ENCODE measurements around the gene CFAP161. TPM values are rescaled to one million over a fixed set of nuclear protein-coding genes. Genes with fewer than 3 reads are reported as not detected.

CFAP161 gene
- total RNA-seq, 5 donors from 2014 or later (not counting 1 experiment from before 2014, with no cell fraction given): 0.35 TPM; not detected in 4

DNA sequence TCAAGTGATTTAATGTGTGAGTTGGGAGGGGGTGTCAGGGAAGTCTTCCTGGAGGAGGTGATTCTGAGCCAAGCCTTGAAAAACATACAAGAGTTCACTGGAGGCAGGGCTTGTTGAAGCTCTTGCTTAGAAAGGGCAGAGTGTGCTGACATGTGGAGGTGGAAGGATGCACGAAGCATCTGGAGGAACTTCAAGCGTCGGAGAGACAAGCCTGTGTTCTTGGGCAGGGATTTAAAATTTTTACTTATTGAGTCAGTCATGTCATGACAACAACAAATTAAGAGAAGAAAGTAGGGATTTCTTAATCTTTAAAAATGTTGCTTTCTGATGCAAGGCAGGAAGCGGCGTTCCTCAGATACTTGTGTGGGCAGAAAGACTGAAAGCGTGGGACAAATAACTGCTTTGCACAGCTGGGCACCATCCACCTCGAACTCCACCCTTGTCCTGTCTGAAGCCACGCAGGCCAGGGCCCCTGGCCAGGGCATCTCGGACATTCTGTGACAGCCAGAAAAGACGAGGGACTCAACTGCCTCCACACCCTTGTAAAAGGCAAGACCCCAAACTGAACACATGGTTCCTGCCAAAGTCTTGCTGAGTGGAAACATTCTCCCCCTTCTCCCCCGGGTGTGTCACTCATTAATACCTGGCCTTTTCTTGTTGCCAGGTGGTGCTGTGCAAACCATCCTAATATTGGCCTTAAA is 55.7 kb downstream of the CFAP161 start:
- H3K27me3 Mint-ChIP-seq: peaks cover 8 to 30% of the 10 kb centered on the region in 2 donors
- no peak for DNase-seq
- no peak overlapping the region for H3K27ac Mint-ChIP-seq
- H3K4me3 ChIP-seq (ENCODE audit: control insufficient read depth in 1 of 2, extremely low read depth in 1 of 2, low read length in 1 of 2): no peak overlapping the region
- no peaks in the 10 kb centered on the region for H3K9me3 Mint-ChIP-seq
- H3K9me3 ChIP-seq: no peaks in the 10 kb centered on the region
- H3K4me1 ChIP-seq (ENCODE audit: control insufficient read depth in 1 of 2, extremely low read depth in 1 of 2, insufficient read depth in 2 of 2, low read length in 2 of 2): no peaks in the 10 kb centered on the region
- no peak for ATAC-seq (replicated peaks in 1 of 4)
- H3K27ac ChIP-seq (ENCODE audit: low read length): no peak overlapping the region
- H3K27me3 ChIP-seq (replicated peaks in 1 of 2; ENCODE audit: control insufficient read depth in 2 of 2, extremely low read depth in 1 of 2, insufficient read depth in 2 of 2, low read length in 1 of 2): peaks cover 0 to 14% of the 10 kb centered on the region in 2 experiments
- POLR2A ChIA-PET: no interaction called here
- H3K36me3 Mint-ChIP-seq: no peaks in the 10 kb centered on the region
- H3K4me1 Mint-ChIP-seq: peaks cover 0 to 11% (median 0%) of the 10 kb centered on the region in 3 donors
- 66% methylated on average over 7 of the region's 11 CpGs for WGBS (ENCODE audit: insufficient coverage)
- CTCF ChIA-PET: no interaction called here
- H3K4me3 Mint-ChIP-seq: no peak overlapping the region
- H3K36me3 ChIP-seq (ENCODE audit: control insufficient read depth in 2 of 2, extremely low read depth in 1 of 2, insufficient read depth in 1 of 2, low read length in 1 of 2): no peaks in the 10 kb centered on the region

DNA sequence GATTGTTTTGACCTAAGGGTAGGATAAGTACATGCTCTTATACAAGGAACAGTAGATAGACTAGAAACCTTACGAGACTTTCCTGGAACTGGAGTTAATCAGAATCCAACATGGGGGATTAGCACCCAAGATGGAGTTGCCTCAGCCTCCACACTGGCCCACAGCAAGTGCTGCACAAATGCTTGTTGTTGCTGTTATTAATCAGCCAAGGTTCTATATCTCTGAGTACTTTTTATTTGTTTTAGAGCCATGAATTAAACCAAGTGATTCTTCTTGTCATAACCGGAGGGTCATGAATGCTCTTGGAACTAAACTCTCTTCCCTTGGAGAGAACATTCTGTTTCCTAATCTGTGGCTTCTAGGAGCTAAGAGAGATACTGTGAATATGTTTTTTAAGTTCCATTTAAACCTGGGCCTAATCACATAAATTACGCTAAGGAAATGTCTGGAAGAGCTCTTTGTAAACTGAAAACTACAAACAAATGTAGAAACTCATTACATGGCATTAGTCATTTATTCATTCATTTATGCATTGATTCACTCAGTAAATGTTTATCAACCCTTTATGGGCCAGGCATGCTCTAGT is 56.9 kb downstream of the CFAP161 start:
- ChIA-PET POLR2A (no interaction called here), CTCF (no interaction called here)
- H3K36me3 ChIP-seq (ENCODE audit: control insufficient read depth in 2 of 2, extremely low read depth in 1 of 2, insufficient read depth in 1 of 2, low read length in 1 of 2): no peaks in the 10 kb centered on the region
- H3K4me1 ChIP-seq (ENCODE audit: control insufficient read depth in 1 of 2, extremely low read depth in 1 of 2, insufficient read depth in 2 of 2, low read length in 2 of 2): no peaks in the 10 kb centered on the region
- Mint-ChIP-seq H3K4me1 (peaks cover 0 to 5% (median 0%) of the 10 kb centered on the region in 3 donors), H3K4me3 (no peak overlapping the region), H3K36me3 (no peaks in the 10 kb centered on the region), H3K9me3 (no peaks in the 10 kb centered on the region), H3K27me3 (peaks cover 6 to 25% of the 10 kb centered on the region in 2 donors), H3K27ac (no peak overlapping the region)
- no peaks in the 10 kb centered on the region for H3K9me3 ChIP-seq
- H3K27ac ChIP-seq (ENCODE audit: low read length): no peak overlapping the region
- ATAC-seq (replicated peaks in 1 of 4) (no peak), DNase-seq (no peak)
- H3K27me3 ChIP-seq (replicated peaks in 1 of 2; ENCODE audit: control insufficient read depth in 2 of 2, extremely low read depth in 1 of 2, insufficient read depth in 2 of 2, low read length in 1 of 2): peaks cover 0 to 20% of the 10 kb centered on the region in 2 experiments
- no peak overlapping the region for H3K4me3 ChIP-seq (ENCODE audit: control insufficient read depth in 1 of 2, extremely low read depth in 1 of 2, low read length in 1 of 2)
- WGBS (ENCODE audit: insufficient coverage): 100% methylated on average over 1 of the region's 3 CpGs

DNA sequence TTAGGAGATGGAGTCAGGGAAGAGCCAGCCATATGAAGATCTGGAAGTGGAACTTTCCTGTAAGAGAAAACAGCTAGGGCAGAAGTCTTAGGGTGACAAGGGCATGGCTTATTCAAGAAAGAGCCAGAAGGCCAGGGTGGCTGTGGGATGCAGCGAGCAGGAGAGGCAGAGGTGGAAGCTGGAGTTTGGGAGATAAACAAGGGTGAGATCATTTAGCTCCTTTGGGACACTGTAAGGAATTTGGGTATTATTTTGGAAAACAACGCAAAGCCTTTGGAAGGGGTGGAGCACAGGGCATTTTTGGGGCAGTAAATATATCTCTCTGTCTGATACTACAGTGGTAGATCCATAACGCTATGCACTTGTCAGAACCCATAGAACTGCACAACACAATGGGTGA is 57.6 kb downstream of the CFAP161 start:
- Histone ChIP-seq H3K4me3 (ENCODE audit: control insufficient read depth in 1 of 2, extremely low read depth in 1 of 2, low read length in 1 of 2) (no peak overlapping the region), H3K9me3 (no peaks in the 10 kb centered on the region), H3K4me1 (ENCODE audit: control insufficient read depth in 1 of 2, extremely low read depth in 1 of 2, insufficient read depth in 2 of 2, low read length in 2 of 2) (no peaks in the 10 kb centered on the region), H3K27me3 (replicated peaks in 1 of 2; ENCODE audit: control insufficient read depth in 2 of 2, extremely low read depth in 1 of 2, insufficient read depth in 2 of 2, low read length in 1 of 2) (peaks cover 0 to 25% of the 10 kb centered on the region in 2 experiments), H3K27ac (ENCODE audit: low read length) (no peak overlapping the region), H3K36me3 (ENCODE audit: control insufficient read depth in 2 of 2, extremely low read depth in 1 of 2, insufficient read depth in 1 of 2, low read length in 1 of 2) (no peaks in the 10 kb centered on the region)
- H3K36me3 Mint-ChIP-seq: no peaks in the 10 kb centered on the region
- H3K4me3 Mint-ChIP-seq: no peak overlapping the region
- DNase-seq: no peak
- H3K4me1 Mint-ChIP-seq: peaks cover 0 to 5% (median 0%) of the 10 kb centered on the region in 3 donors
- ATAC-seq (replicated peaks in 1 of 4): no peak
- H3K9me3 Mint-ChIP-seq: no peaks in the 10 kb centered on the region
- ChIA-PET CTCF (no interaction called here), POLR2A (no interaction called here)
- WGBS (ENCODE audit: insufficient coverage): 67% methylated on average over 2 of the region's 3 CpGs
- no peak overlapping the region for H3K27ac Mint-ChIP-seq
- peaks cover 6 to 25% of the 10 kb centered on the region in 2 donors for H3K27me3 Mint-ChIP-seq

DNA sequence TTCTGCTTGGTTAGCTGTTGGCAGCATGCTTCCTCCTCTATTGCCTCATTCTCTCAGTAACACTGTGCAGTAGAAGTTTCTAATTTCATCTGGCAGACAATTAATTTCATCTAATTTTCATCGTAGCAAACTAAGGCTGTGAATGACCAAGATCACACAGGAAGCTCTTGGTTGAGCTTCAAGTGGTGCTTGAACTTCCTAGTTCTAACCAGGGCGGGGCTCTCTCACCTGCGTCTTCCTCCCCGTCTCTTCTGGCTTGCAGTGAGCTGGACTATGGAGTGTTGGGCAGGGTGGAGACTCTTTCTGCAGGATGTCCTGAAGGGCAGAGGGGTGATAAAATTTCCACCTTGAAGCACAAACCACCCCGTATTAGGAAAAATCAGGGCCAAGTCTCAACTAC is 60.7 kb downstream of the CFAP161 start:
- Mint-ChIP-seq H3K9me3 (no peaks in the 10 kb centered on the region), H3K27me3 (peaks cover 6 to 33% of the 10 kb centered on the region in 2 donors), H3K27ac (no peak overlapping the region), H3K36me3 (no peaks in the 10 kb centered on the region), H3K4me1 (peaks cover 0 to 5% (median 0%) of the 10 kb centered on the region in 3 donors), H3K4me3 (no peak overlapping the region)
- Histone ChIP-seq H3K9me3 (no peaks in the 10 kb centered on the region), H3K27ac (ENCODE audit: low read length) (no peak overlapping the region), H3K27me3 (replicated peaks in 1 of 2; ENCODE audit: control insufficient read depth in 2 of 2, extremely low read depth in 1 of 2, insufficient read depth in 2 of 2, low read length in 1 of 2) (peaks cover 0 to 31% of the 10 kb centered on the region in 2 experiments), H3K36me3 (ENCODE audit: control insufficient read depth in 2 of 2, extremely low read depth in 1 of 2, insufficient read depth in 1 of 2, low read length in 1 of 2) (no peaks in the 10 kb centered on the region), H3K4me1 (ENCODE audit: control insufficient read depth in 1 of 2, extremely low read depth in 1 of 2, insufficient read depth in 2 of 2, low read length in 2 of 2) (no peaks in the 10 kb centered on the region), H3K4me3 (ENCODE audit: control insufficient read depth in 1 of 2, extremely low read depth in 1 of 2, low read length in 1 of 2) (no peak overlapping the region)
- ChIA-PET CTCF (no interaction called here), POLR2A (no interaction called here)
- DNase-seq: no peak
- no peak for ATAC-seq (replicated peaks in 1 of 4)
- no CpG with 5 or more reads among the region's 5 CpGs for WGBS (ENCODE audit: insufficient coverage)

DNA sequence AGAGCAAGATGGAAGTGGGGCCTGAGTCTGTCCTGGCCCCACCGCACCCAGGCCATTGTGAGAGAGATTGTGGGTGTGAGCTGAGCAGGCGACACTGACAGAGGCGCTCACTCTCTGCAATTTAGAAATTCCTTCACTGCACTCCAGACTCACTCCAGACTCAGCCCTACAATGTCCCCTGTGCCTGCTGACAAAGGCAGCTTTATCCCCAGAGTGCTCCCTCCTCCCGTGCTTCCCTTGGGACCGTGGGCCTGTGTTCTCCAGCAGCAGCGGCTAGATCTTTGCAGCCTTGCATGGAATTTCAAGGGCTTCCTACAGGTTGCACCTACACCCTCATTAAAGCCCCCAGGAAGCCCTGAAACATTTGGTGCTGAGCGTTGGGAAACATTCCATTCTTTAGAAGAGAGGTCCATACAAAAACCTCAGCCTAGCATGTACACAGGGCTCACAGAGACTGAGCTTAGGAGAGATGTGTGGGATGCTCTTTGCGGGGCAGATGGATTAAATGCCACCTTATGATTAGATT is 61.3 kb downstream of the CFAP161 start:
- H3K9me3 Mint-ChIP-seq: no peaks in the 10 kb centered on the region
- H3K27ac Mint-ChIP-seq: no peak overlapping the region
- H3K27ac ChIP-seq (ENCODE audit: low read length): no peak overlapping the region
- WGBS (ENCODE audit: insufficient coverage): 88% methylated on average over 4 of the region's 8 CpGs
- peaks cover 0 to 5% (median 0%) of the 10 kb centered on the region in 3 donors for H3K4me1 Mint-ChIP-seq
- ATAC-seq (replicated peaks in 1 of 4) (no peak), DNase-seq (no peak)
- H3K36me3 Mint-ChIP-seq: no peaks in the 10 kb centered on the region
- H3K4me3 ChIP-seq (ENCODE audit: control insufficient read depth in 1 of 2, extremely low read depth in 1 of 2, low read length in 1 of 2): no peak overlapping the region
- no peaks in the 10 kb centered on the region for H3K36me3 ChIP-seq (ENCODE audit: control insufficient read depth in 2 of 2, extremely low read depth in 1 of 2, insufficient read depth in 1 of 2, low read length in 1 of 2)
- ChIA-PET POLR2A (no interaction called here), CTCF (no interaction called here)
- H3K4me3 Mint-ChIP-seq: no peak overlapping the region
- H3K9me3 ChIP-seq: no peaks in the 10 kb centered on the region
- no peaks in the 10 kb centered on the region for H3K4me1 ChIP-seq (ENCODE audit: control insufficient read depth in 1 of 2, extremely low read depth in 1 of 2, insufficient read depth in 2 of 2, low read length in 2 of 2)
- peaks cover 6 to 33% of the 10 kb centered on the region in 2 donors for H3K27me3 Mint-ChIP-seq
- H3K27me3 ChIP-seq (replicated peaks in 1 of 2; ENCODE audit: control insufficient read depth in 2 of 2, extremely low read depth in 1 of 2, insufficient read depth in 2 of 2, low read length in 1 of 2): peaks cover 0 to 28% of the 10 kb centered on the region in 2 experiments

DNA sequence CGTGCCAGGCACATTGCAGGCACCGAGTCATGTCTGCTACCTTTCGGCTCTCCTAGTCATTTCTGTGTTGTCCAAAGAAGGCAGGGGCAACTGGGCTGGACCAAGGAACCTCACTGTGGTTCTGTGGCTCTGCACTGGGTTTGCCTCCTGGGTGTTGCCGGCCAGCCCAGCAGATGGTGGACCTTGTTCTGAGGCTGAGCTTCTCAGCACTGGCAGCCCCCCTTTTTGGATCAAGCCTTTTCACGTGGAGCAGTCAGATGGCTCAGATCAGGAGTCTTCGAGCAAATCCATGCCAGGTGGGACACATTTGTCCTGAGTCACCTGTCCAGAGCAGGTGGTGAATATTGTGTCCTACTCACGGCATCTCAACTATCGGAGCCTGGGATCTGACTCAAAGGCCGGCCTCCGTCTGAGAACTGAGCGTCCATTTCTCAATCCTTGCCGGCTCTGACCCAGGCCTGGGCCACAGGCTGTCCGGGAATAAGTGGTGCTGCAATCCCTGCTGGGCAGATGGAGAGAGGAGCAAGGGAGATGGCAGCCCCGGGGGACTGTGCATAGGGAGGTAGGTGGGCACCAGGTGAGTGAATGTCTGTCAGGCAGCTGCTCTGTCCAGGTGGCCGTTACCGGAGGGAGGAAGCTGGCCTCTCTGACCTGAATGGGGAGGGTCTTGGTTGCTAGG is 62.6 kb downstream of the CFAP161 start, which contains the start of gene IL16:
TSS of gene IL16 (plus strand) at position 304 of the 679 bp plus-strand sequence. CDS start 28,521 bp downstream, outside the sequence.
- Mint-ChIP-seq H3K4me3 (no peak within 1 kb of the TSS), H3K4me1 (peaks cover 0 to 5% (median 0%) of the 10 kb centered on the region in 3 donors), H3K9me3 (no peaks in the 10 kb centered on the region), H3K36me3 (no peaks in the 10 kb centered on the region), H3K27me3 (peaks cover 3 to 26% of the 10 kb centered on the region in 2 donors), H3K27ac (no peak within 1 kb of the TSS)
- Histone ChIP-seq H3K4me1 (ENCODE audit: control insufficient read depth in 1 of 2, extremely low read depth in 1 of 2, insufficient read depth in 2 of 2, low read length in 2 of 2) (no peaks in the 10 kb centered on the region), H3K4me3 (ENCODE audit: control insufficient read depth in 1 of 2, extremely low read depth in 1 of 2, low read length in 1 of 2) (no peak within 1 kb of the TSS), H3K27me3 (replicated peaks in 1 of 2; ENCODE audit: control insufficient read depth in 2 of 2, extremely low read depth in 1 of 2, insufficient read depth in 2 of 2, low read length in 1 of 2) (peaks cover 0 to 28% of the 10 kb centered on the region in 2 experiments), H3K9me3 (no peaks in the 10 kb centered on the region), H3K36me3 (ENCODE audit: control insufficient read depth in 2 of 2, extremely low read depth in 1 of 2, insufficient read depth in 1 of 2, low read length in 1 of 2) (no peaks in the 10 kb centered on the region), H3K27ac (ENCODE audit: low read length) (no peak within 1 kb of the TSS)
- 80% methylated on average over 15 of the region's 16 CpGs for WGBS (ENCODE audit: insufficient coverage)
- no peak for ATAC-seq (replicated peaks in 1 of 4)
- CTCF ChIA-PET: no interaction called here
- POLR2A ChIA-PET: no interaction called here
- no peak for DNase-seq

Data from T-cell (primary cell).